ENCODE results near the gene HOXD1.

- TF ChIP-seq CTCF (IDR thresholded peaks at IDR 0.05) (no peak), POLR2A (IDR thresholded peaks at IDR 0.05) (no peak)
Measured at GRCh38 chr2:176164201-176164600, 24.3 kb upstream of the HOXD1 start.

Measured in prostate gland (tissue), 2 donors.